Measurements from ENCODE around the gene TFDP1. TPM values are rescaled to one million over a fixed set of nuclear protein-coding genes. Genes with fewer than 3 reads are reported as not detected.

The TFDP1 gene
- total RNA-seq, 2 experiments from 2014 or later = 17.6 to 20.0 TPM

GRCh38 chr13:113550453-113550852, 34.1 kb upstream of the TFDP1 start:
- Mint-ChIP-seq H3K4me1 (ENCODE audit: low read depth) (no peaks in the 10 kb centered on the region), H3K36me3 (ENCODE audit: low read depth) (peaks cover 40% of the 10 kb centered on the region), H3K27ac (no peak overlapping the region), H3K4me3 (no peak overlapping the region), H3K27me3 (no peaks in the 10 kb centered on the region), H3K9me3 (no peaks in the 10 kb centered on the region)
- Histone ChIP-seq H3K4me3 (ENCODE audit: low read length) (no peak overlapping the region), H3K36me3 (ENCODE audit: insufficient read depth, low read length) (peaks cover 28% of the 10 kb centered on the region), H3K27me3 (ENCODE audit: control insufficient read depth in 1 of 2, insufficient read depth in 2 of 2, low read length in 2 of 2) (no peaks in the 10 kb centered on the region), H3K27ac (ENCODE audit: low read depth in 1 of 2, low read length in 2 of 2) (no peak overlapping the region), H3K9me3 (ENCODE audit: control insufficient read depth in 1 of 2, insufficient read depth in 1 of 2, low read length in 2 of 2) (no peaks in the 10 kb centered on the region), H3K4me1 (ENCODE audit: insufficient read depth, low read length) (no peaks in the 10 kb centered on the region)
- intact Hi-C loops (cut with DNase I, micrococcal nuclease) = no loop called here
- CTCF ChIA-PET = no interaction called here
- POLR2A ChIA-PET = no interaction called here
- TF ChIP-seq, protein P1, sequence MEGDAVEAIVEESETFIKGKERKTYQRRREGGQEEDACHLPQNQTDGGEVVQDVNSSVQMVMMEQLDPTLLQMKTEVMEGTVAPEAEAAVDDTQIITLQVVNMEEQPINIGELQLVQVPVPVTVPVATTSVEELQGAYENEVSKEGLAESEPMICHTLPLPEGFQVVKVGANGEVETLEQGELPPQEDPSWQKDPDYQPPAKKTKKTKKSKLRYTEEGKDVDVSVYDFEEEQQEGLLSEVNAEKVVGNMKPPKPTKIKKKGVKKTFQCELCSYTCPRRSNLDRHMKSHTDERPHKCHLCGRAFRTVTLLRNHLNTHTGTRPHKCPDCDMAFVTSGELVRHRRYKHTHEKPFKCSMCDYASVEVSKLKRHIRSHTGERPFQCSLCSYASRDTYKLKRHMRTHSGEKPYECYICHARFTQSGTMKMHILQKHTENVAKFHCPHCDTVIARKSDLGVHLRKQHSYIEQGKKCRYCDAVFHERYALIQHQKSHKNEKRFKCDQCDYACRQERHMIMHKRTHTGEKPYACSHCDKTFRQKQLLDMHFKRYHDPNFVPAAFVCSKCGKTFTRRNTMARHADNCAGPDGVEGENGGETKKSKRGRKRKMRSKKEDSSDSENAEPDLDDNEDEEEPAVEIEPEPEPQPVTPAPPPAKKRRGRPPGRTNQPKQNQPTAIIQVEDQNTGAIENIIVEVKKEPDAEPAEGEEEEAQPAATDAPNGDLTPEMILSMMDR (IDR thresholded peaks at IDR 0.05) = no peak
- DNase-seq (no peak), ATAC-seq (ENCODE audit: poor library complexity) (no peak)

GRCh38 chr13:113551081-113552000, 33.2 kb upstream of the TFDP1 start:
- peaks cover 32% of the 10 kb centered on the region for H3K36me3 Mint-ChIP-seq (ENCODE audit: low read depth)
- intact Hi-C loops (cut with DNase I, micrococcal nuclease) = no loop called here

DNA sequence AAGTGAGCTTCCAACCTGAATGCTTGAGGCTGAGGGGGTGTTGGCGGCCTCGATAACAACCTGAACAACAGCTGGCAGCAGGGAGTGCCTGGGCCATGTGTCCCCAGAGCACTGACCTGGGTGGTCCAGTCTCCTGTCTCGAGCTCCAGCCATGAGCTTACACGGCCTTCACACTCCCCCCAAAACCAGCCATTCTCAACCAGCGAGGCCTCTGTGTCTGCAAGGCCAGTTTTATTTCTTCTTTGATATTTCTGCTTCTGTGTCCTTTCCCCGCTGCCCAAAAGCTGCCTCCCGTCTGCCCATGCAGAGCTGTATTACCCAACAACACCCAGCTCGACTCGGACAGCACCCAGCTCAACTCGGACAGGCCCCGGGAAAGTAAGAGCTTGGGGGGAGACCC, 32.5 kb upstream of the TFDP1 start:
- DNase-seq (no peak), ATAC-seq (ENCODE audit: poor library complexity) (no peak)
- Mint-ChIP-seq H3K27me3 (no peaks in the 10 kb centered on the region), H3K4me1 (ENCODE audit: low read depth) (no peaks in the 10 kb centered on the region), H3K4me3 (no peak overlapping the region), H3K36me3 (ENCODE audit: low read depth) (peaks cover 32% of the 10 kb centered on the region), H3K27ac (no peak overlapping the region), H3K9me3 (no peaks in the 10 kb centered on the region)
- Histone ChIP-seq H3K4me1 (ENCODE audit: insufficient read depth, low read length) (no peaks in the 10 kb centered on the region), H3K27me3 (ENCODE audit: control insufficient read depth in 1 of 2, insufficient read depth in 2 of 2, low read length in 2 of 2) (no peaks in the 10 kb centered on the region), H3K27ac (ENCODE audit: low read depth in 1 of 2, low read length in 2 of 2) (no peak overlapping the region), H3K36me3 (ENCODE audit: insufficient read depth, low read length) (peaks cover 27% of the 10 kb centered on the region), H3K4me3 (ENCODE audit: low read length) (no peak overlapping the region), H3K9me3 (ENCODE audit: control insufficient read depth in 1 of 2, insufficient read depth in 1 of 2, low read length in 2 of 2) (no peaks in the 10 kb centered on the region)
- TF ChIP-seq, protein P1 (IDR thresholded peaks at IDR 0.05) = no peak
- POLR2A ChIA-PET = no interaction called here
- CTCF ChIA-PET = no interaction called here
- intact Hi-C loops (cut with DNase I, micrococcal nuclease) = no loop called here

More at GRCh38 chr13:113551081-113552000, 33.2 kb upstream of the TFDP1 start:
- no peak overlapping the region for H3K4me3 Mint-ChIP-seq
- Histone ChIP-seq H3K36me3 (ENCODE audit: insufficient read depth, low read length) (peaks cover 28% of the 10 kb centered on the region), H3K4me1 (ENCODE audit: insufficient read depth, low read length) (no peaks in the 10 kb centered on the region), H3K27me3 (ENCODE audit: control insufficient read depth in 1 of 2, insufficient read depth in 2 of 2, low read length in 2 of 2) (no peaks in the 10 kb centered on the region), H3K27ac (ENCODE audit: low read depth in 1 of 2, low read length in 2 of 2) (no peak overlapping the region), H3K4me3 (ENCODE audit: low read length) (no peak overlapping the region), H3K9me3 (ENCODE audit: control insufficient read depth in 1 of 2, insufficient read depth in 1 of 2, low read length in 2 of 2) (no peaks in the 10 kb centered on the region)
- no peaks in the 10 kb centered on the region for H3K27me3 Mint-ChIP-seq
- H3K27ac Mint-ChIP-seq = no peak overlapping the region
- no peaks in the 10 kb centered on the region for H3K9me3 Mint-ChIP-seq
- DNase-seq (no peak), ATAC-seq (ENCODE audit: poor library complexity) (no peak)
- POLR2A ChIA-PET = no interaction called here
- CTCF ChIA-PET = no interaction called here
- TF ChIP-seq, protein P1 (IDR thresholded peaks at IDR 0.05) = no peak
- no peaks in the 10 kb centered on the region for H3K4me1 Mint-ChIP-seq (ENCODE audit: low read depth)

All from CD4-positive, alpha-beta T cell (primary cell).